ENCODE data around the gene PREX1.

- TF ChIP-seq, protein P1, sequence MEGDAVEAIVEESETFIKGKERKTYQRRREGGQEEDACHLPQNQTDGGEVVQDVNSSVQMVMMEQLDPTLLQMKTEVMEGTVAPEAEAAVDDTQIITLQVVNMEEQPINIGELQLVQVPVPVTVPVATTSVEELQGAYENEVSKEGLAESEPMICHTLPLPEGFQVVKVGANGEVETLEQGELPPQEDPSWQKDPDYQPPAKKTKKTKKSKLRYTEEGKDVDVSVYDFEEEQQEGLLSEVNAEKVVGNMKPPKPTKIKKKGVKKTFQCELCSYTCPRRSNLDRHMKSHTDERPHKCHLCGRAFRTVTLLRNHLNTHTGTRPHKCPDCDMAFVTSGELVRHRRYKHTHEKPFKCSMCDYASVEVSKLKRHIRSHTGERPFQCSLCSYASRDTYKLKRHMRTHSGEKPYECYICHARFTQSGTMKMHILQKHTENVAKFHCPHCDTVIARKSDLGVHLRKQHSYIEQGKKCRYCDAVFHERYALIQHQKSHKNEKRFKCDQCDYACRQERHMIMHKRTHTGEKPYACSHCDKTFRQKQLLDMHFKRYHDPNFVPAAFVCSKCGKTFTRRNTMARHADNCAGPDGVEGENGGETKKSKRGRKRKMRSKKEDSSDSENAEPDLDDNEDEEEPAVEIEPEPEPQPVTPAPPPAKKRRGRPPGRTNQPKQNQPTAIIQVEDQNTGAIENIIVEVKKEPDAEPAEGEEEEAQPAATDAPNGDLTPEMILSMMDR (IDR thresholded peaks at IDR 0.05 in 4 of 5, conservative IDR thresholded peaks at IDR 0.05 in 1 of 5): no peak
- TF ChIP-seq POLR2A (IDR thresholded peaks at IDR 0.05): no peak
Observed at GRCh38 chr20:48645666-48646065, 182.1 kb downstream of the PREX1 start.

Measured in gastrocnemius medialis (tissue), 4 donors.